ENCODE measurements around the gene PTPRE.

The PTPRE gene

GRCh38 chr10:128069351-128070051 is 162.6 kb downstream of the PTPRE start:
- H3K27ac ChIP-seq (replicated peaks) = no peak overlapping the region
- H3K27me3 ChIP-seq (ENCODE audit: insufficient read depth, poor library complexity, severe bottlenecking) = no peaks in the 10 kb centered on the region
- no peak overlapping the region for H3K4me3 ChIP-seq (replicated peaks; ENCODE audit: insufficient read depth, low read length)
- DNase-seq (ENCODE audit: low read depth in 1 of 2, low spot score in 1 of 2) = peak in 1 of 2 experiments; percentile 78
- no peak for TF ChIP-seq POLR2AphosphoS5 (IDR thresholded peaks at IDR 0.05; ENCODE audit: low read depth)
- TF ChIP-seq CTCF (IDR thresholded peaks at IDR 0.05; ENCODE audit: insufficient read depth, low read length) = peak; percentile 34

- no peak overlapping the region for H3K27ac ChIP-seq (replicated peaks)
Measured at GRCh38 chr10:128070161-128070560, 163.3 kb downstream of the PTPRE start.

GRCh38 chr10:128070721-128071416 is 164.0 kb downstream of the PTPRE start:
- DNase-seq (ENCODE audit: low read depth in 1 of 2, low spot score in 1 of 2) = no peak
- no peak overlapping the region for H3K4me3 ChIP-seq (replicated peaks; ENCODE audit: insufficient read depth, low read length)
- no peak overlapping the region for H3K27ac ChIP-seq (replicated peaks)
- no peaks in the 10 kb centered on the region for H3K27me3 ChIP-seq (ENCODE audit: insufficient read depth, poor library complexity, severe bottlenecking)
- TF ChIP-seq CTCF (IDR thresholded peaks at IDR 0.05; ENCODE audit: insufficient read depth, low read length) (no peak), SPI1 (IDR thresholded peaks at IDR 0.05; ENCODE audit: borderline replicate concordance, low read depth) (no peak), REST (IDR thresholded peaks at IDR 0.05; ENCODE audit: insufficient replicate concordance, low read depth) (no peak), POLR2AphosphoS5 (IDR thresholded peaks at IDR 0.05; ENCODE audit: low read depth) (no peak), GABPA (IDR thresholded peaks at IDR 0.05; ENCODE audit: low read depth) (no peak)

More at GRCh38 chr10:128070161-128070560, 163.3 kb downstream of the PTPRE start:
- TF ChIP-seq CTCF (IDR thresholded peaks at IDR 0.05; ENCODE audit: insufficient read depth, low read length) (no peak), POLR2AphosphoS5 (IDR thresholded peaks at IDR 0.05; ENCODE audit: low read depth) (no peak), REST (IDR thresholded peaks at IDR 0.05; ENCODE audit: insufficient replicate concordance, low read depth) (no peak), SPI1 (IDR thresholded peaks at IDR 0.05; ENCODE audit: borderline replicate concordance, low read depth) (no peak), GABPA (IDR thresholded peaks at IDR 0.05; ENCODE audit: low read depth) (no peak)
- no peak for DNase-seq (ENCODE audit: low read depth in 1 of 2, low spot score in 1 of 2)
- no peaks in the 10 kb centered on the region for H3K27me3 ChIP-seq (ENCODE audit: insufficient read depth, poor library complexity, severe bottlenecking)
- no peak overlapping the region for H3K4me3 ChIP-seq (replicated peaks; ENCODE audit: insufficient read depth, low read length)

All from HL-60 (cell line).